Effector memory CD4-positive, alpha-beta T cell (primary cell): ENCODE measurements around the gene COA8.

ENCODE experiments used
- DNase-seq, 3 donors: peaks; one replicate each; pipeline ENCODE4 v3.0.0-alpha.2; 2020
- H3K27ac ChIP-seq: 2 replicates; pipeline ENCODE4 v1.7.0; 2013; ENCODE audit warnings: mild to moderate bottlenecking, low read length, moderate library complexity; ENCODE audit not compliant: insufficient read depth, poor library complexity, severe bottlenecking
- H3K27me3 ChIP-seq: replicated peaks from 2 replicates; pipeline ENCODE4 v1.7.0; 2013; ENCODE audit warnings: mild to moderate bottlenecking, low read length; ENCODE audit not compliant: insufficient read depth, control insufficient read depth, poor library complexity, severe bottlenecking
- H3K36me3 ChIP-seq: 2 replicates; pipeline ENCODE4 v1.7.0; 2013; ENCODE audit warnings: mild to moderate bottlenecking, low read length, moderate library complexity; ENCODE audit not compliant: control insufficient read depth, insufficient read depth
- H3K4me1 ChIP-seq: 2 replicates; pipeline ENCODE4 v1.7.0; 2013; ENCODE audit warnings: low read length, mild to moderate bottlenecking; ENCODE audit not compliant: control insufficient read depth, insufficient read depth, poor library complexity, severe bottlenecking
- H3K4me3 ChIP-seq: 2 replicates; pipeline ENCODE4 v1.7.0; 2013; ENCODE audit warnings: low read length, low read depth, mild to moderate bottlenecking; ENCODE audit not compliant: insufficient read depth, poor library complexity, severe bottlenecking
- H3K9me3 ChIP-seq: 2 replicates; pipeline ENCODE4 v1.7.0; 2013; ENCODE audit warnings: mild to moderate bottlenecking, low read length, moderate library complexity; ENCODE audit not compliant: control insufficient read depth

Gene COA8

DNA sequence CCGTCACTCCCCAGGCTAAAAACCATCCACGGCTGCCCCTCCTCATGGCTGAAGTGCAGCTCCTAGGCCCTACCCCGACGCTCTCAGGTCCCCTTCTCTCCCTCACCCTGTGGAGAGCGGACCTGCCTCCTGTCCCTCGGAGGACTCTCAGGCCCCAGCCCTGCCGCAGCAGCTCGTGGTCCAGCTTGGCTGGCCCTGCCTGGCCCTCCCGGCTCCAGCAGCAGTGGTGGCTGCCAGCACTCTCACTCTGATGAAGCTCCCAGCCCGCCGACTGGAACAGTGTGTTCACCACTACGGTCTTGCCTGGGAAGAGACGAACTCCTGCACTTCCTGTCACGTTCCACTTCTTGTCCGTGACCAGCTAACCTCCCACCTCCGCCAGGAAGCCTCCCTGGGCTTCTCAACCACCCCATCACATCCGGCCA, 11.4 kb upstream of the COA8 start:
- H3K4me3 ChIP-seq, result no peak overlapping the region
- H3K27me3 ChIP-seq, result no peaks in the 10 kb centered on the region
- H3K4me1 ChIP-seq, result no peaks in the 10 kb centered on the region
- no peak for DNase-seq
- no peak overlapping the region for H3K27ac ChIP-seq
- no peaks in the 10 kb centered on the region for H3K36me3 ChIP-seq
- no peaks in the 10 kb centered on the region for H3K9me3 ChIP-seq

DNA sequence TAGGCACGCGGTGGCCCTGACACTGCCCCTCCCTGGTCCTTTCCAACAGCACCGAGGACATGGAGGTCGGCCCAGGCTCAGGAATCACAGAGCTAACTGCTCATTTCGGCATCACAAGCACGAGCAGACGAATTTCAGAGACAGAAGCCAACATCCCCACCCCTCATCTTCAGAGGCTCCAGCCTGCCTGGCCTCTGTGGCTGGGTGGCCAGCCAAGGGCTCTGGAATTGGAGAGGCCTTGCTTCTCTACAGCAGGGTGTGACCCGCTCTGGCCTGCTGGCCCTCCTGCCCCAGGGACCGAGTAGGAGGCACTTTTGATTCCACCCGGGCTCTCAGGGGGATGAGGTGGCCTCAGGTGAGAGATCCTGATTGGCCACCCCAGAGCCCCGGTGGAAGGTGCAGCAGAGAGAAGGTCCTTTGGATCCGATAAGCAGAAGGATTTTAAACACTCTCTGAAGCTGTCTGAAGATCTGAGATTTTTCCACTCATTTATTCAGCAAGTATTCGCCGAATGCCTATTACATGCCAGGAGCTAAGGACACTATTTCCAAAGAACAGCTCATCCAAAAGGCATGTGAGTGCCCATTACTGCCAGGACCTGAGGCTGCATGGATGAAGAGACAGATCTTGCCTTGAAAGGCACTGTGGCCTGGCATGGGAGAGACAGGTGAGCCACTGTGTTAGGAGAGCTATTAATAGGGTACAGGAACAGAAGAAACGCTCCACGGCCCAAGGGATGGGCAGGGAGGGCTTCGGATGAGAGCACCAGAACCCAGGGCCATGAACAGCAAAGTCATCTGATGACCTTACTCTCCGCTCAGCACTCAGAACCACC, 10.5 kb upstream of the COA8 start:
- Histone ChIP-seq H3K9me3 (no peaks in the 10 kb centered on the region), H3K4me1 (no peaks in the 10 kb centered on the region), H3K27me3 (no peaks in the 10 kb centered on the region), H3K36me3 (no peaks in the 10 kb centered on the region), H3K27ac (no peak overlapping the region), H3K4me3 (no peak overlapping the region)
- no peak for DNase-seq

DNA sequence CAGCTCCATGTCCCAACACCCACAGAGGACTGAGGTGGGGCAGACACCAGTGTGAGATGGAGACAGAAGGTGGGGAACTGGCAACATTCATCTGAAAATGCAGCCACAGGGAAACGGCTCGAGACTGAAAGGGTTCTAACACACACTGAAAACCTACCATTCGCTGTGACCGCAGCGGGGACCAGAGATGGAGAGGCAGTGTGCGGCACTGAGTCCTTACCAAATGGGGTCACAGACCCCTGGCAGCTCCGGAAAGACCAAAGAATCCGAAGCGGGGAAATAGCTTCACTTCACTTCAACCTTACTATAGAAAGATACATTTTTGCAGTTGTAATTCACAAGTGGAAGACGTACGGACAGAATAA, 9.9 kb upstream of the COA8 start:
- H3K4me1 ChIP-seq, result no peaks in the 10 kb centered on the region

DNA sequence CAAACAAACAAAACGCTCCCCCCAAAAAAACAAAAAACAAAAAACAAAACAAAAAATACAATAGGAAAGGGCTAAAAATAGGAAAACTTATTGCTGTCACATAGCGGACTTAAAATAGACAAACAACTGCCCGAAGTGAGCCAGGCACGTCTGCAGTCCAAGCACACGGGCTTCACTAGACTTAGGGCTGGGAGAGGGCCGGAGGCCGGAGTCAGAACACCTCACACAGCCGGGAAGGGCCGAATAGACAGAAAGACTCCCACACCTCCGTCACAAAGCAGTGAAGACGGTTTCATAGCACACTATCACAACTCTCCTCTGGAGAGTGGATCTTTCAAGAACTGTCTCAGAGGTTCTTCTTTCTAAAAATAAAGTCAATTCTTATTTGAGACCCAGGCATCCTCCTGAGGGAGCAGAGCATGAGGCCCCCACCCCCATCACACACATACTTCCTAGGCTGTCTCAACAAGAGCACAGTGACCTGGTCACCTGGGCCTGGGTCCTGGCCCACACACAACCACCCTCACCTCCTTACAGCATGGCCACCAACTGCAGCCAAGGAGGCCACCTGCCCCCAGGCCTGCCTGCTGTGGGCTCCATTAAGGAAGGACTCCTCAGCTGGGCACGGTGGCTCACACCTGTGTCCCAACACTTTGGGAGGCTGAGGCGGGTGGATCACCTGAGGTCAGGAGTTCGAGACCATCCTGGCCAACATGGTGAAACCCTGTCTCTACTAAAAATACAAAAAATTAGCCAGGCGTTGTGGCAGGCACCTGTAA, 7.0 kb upstream of the COA8 start:
- peaks cover 5% of the 10 kb centered on the region for H3K4me1 ChIP-seq
- DNase-seq, result no peak
- no peak overlapping the region for H3K4me3 ChIP-seq
- no peaks in the 10 kb centered on the region for H3K9me3 ChIP-seq
- peaks cover 14% of the 10 kb centered on the region for H3K36me3 ChIP-seq
- no peak overlapping the region for H3K27ac ChIP-seq
- H3K27me3 ChIP-seq, result no peaks in the 10 kb centered on the region

More for the DNA sequence above, 9.9 kb upstream of the COA8 start:
- H3K4me3 ChIP-seq, result no peak overlapping the region
- H3K36me3 ChIP-seq, result no peaks in the 10 kb centered on the region
- no peaks in the 10 kb centered on the region for H3K27me3 ChIP-seq
- H3K27ac ChIP-seq, result no peak overlapping the region
- DNase-seq, result no peak
- no peaks in the 10 kb centered on the region for H3K9me3 ChIP-seq

DNA sequence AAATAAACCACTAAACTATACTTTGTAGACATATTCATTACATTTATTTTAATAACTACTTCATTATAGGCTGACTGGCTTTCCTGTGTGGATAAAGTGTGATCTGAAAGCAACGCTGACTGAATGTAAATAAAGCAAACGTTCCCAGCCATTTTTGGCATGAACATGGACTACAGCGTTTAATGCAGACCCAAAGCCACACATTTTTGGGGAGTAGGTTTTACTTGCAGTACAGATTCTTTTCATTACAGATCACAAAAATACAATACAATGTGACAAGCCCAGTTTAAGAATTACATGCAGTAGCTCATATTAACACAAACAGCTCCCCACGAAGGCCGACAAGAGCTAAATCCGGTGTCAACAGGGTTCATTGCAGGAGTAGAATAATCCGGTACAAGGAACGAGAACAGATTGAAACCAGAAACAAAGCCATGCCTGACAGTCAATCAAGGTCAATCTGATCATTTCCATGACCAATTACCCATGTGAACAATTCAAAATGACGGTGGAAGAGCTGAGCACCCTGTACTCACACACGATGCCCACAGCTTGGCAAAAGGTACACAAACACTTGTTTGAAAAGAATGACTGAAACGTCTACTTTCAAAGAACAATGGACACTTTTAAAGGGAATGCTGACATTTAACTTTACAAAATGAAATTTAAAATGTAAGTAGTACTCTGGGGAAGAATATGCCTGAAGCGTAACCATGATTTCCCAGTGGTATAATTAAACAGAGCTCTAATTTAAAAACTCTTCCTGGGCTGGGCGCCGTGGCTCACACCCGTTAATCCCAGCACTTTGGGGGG, 5.6 kb upstream of the COA8 start:
- Histone ChIP-seq H3K27ac (no peak overlapping the region), H3K27me3 (no peaks in the 10 kb centered on the region), H3K36me3 (peaks cover 14% of the 10 kb centered on the region), H3K9me3 (no peaks in the 10 kb centered on the region), H3K4me1 (peaks cover 16% of the 10 kb centered on the region), H3K4me3 (no peak overlapping the region)
- no peak for DNase-seq

DNA sequence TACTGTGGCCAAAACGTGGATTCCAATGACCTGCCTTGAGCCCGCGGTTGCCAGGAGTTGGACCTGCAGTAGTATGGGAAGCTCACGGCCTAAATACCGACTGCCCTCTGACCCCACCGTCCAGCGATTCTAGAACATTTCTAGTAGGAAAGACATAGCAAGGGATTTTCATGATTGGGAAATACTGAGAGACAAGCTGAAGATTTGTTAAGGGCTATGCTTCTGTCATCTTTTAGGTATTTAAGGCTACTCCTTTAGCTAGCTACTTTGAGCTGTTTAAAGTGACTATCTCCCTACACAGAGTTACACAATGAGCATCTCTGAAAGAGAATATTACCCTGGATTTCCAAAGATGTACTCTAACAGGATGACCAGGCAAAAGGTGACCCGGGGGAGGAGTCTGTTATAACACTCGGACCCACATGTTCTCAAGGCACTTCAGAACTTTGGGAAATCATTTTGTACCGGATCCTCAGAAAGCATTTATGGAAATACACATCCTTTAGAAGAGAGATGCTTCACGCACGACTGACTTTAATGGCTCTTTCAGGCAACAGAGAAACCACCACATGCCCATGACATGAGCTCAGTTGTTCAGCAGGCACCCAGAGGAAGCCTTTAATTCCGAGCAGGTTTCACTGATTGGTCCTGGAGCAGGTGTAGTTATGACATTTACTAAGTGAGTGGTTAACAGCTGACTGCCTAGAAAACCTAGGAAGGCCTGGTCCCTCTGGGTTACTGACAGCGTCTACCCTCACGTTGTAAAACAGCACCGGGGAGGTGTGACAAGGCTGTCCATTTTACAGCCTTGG, 4.5 kb upstream of the COA8 start:
- no peak for DNase-seq
- Histone ChIP-seq H3K27me3 (no peaks in the 10 kb centered on the region), H3K4me3 (no peak overlapping the region), H3K36me3 (peaks cover 16% of the 10 kb centered on the region), H3K4me1 (peaks cover 17% of the 10 kb centered on the region), H3K9me3 (no peaks in the 10 kb centered on the region), H3K27ac (no peak overlapping the region)

DNA sequence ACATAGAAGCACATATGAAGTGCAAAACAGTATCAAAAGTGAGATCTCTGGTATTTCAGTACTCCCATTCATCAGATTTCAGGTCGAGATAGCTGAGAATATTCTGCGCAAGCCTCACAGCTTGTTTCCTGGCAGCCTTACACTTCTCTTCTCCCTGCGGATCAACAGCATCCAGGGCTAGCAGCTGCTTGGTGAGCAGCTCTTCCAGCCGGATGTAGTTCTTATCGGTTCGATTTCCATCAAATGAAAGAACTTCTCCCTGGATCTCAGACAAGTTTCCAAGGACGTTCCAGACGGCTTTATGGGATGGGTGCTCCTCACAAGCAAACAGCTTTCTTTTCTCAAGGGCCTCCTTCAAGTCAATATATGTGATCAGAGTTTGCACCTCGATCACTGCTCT, 3.0 kb upstream of the COA8 start:
- H3K4me1 ChIP-seq, result peaks cover 23% of the 10 kb centered on the region
- H3K36me3 ChIP-seq, result peaks cover 16% of the 10 kb centered on the region
- no peak overlapping the region for H3K4me3 ChIP-seq
- H3K27ac ChIP-seq, result no peak overlapping the region
- H3K27me3 ChIP-seq, result no peaks in the 10 kb centered on the region
- no peaks in the 10 kb centered on the region for H3K9me3 ChIP-seq
- DNase-seq, result no peak

DNA sequence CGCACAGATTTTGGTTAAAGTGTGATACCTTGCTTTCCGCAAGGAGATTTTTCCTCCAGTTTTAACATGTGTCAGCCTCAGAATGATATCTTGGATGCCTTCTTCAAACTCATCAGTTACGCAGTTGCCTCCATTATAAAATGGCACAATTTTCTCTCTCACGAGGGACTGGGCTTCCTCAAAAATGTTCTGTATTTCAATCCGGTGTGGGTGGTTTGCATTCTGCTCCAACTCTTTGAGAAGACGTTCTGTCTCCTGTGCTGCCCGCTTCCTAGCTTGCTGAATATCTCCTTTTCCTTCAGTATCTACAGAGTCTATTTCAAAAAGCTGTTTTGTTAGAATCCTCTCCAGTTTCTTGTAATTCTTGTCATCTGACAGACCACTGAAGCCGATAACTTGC, 2.1 kb upstream of the COA8 start:
- Histone ChIP-seq H3K27me3 (no peaks in the 10 kb centered on the region), H3K36me3 (peaks cover 16% of the 10 kb centered on the region), H3K4me3 (peak overlapping the region; percentile 97), H3K9me3 (no peaks in the 10 kb centered on the region), H3K27ac (no peak overlapping the region), H3K4me1 (peaks cover 23% of the 10 kb centered on the region)
- no peak for DNase-seq

DNA sequence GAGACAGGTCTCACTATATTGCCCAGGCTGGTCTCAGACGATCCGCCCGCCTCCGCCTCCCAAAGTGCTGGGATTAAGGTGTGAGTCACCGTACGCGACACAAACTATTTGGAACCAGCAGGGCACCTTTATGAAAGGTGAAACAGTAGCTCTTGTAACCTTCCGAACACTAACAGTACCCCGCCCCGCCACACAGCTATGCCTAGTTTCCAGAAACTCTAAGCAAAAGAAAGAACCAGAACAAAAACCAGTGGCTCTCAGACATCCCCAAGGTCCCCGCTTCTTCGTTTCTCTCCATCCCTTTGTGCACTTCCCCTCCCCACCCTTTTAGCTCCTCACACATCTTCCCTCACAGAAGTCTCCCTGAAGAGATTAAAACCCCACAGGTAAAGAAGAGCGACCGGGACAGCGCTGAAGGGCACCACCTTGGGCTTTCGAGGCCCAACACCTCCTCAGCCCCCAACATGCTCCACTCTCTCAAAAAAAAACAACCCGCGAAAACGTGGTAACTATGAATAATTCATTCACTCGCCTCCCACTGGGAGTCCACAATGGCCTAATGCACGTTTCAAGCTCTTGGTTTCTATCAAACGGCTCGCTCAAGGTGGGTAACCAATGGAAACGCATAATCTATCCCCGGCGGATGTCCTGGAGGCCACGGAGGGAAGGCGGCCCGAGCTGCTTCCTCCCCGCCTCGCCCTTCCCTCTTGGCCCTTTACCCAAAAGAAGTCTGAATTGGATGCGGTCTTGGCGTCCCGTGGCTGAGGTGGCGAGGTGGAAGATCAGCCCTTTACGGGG, 1.2 kb upstream of the COA8 start:
- Histone ChIP-seq H3K9me3 (no peaks in the 10 kb centered on the region), H3K4me1 (peaks cover 23% of the 10 kb centered on the region), H3K27ac (peak overlapping the region; percentile 88), H3K4me3 (peak overlapping the region; percentile 97), H3K36me3 (peaks cover 16% of the 10 kb centered on the region), H3K27me3 (no peaks in the 10 kb centered on the region)
- peak in 2 of 3 donors; percentile 20 to 31 for DNase-seq
